GM21619 (cell line): ENCODE results near the gene ELP5.
A peak's percentile ranks its signal among the peaks of the same experiment; 100 is the strongest.

Source experiments
- ATAC-seq: cut with Tn5 transposase; IDR thresholded peaks from one replicate; pipeline ENCODE4 v1.9.1; 2021; ENCODE audit not compliant: unreplicated experiment

ELP5 gene

DNA sequence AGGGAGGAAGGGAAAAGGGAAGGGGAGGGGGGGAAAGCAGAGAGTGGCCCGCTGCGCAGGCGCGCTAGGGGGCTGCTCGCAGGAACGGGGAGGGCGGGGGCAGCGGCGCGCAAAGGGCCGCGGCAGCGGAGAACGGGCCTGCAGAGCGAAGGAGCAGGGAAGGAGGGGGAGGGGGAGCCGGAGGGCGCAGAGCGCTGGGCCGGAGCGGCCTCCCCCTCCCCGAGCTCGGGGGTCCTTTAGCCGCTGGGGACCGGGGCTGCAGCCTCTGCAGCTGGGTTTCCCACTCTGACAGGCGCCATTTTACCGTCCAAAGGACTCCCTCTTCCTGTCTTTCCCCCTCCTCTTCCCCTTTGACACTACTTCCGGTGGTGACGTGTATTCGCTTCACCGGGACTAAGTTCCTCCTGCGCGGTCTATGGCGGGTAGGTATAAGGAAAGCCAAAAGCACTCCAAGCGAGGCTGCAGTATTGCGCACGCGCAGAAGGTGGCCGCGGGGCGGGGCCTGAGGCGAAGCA lies 297 bp upstream of the ELP5 start, which contains the start of gene CTDNEP1:
Gene CTDNEP1, minus strand, starts transcription at position 74 of the 515 bp plus-strand sequence. CDS start 438 bp downstream, outside the sequence.
- ATAC-seq = peak; percentile 86

DNA sequence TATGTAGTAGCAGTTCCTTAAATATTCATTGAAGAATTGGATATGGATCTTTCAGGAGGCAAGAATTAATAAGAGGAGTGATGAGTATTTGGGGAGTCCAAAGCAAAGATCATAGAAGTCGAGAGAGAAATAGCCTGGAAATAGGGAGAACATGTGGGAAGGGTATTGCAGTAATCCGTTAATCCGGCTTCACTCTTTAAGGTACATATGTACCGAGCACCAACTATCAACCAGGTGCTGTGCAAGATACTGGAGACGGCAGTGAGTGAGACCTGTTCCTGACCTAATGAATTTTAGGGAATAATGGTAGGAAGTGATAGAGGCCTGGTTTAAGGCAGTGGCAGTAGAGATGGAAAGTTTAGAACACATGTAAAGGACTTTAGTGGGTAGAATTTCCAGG lies 1.1 kb downstream of the ELP5 start:
- ATAC-seq = no peak

DNA sequence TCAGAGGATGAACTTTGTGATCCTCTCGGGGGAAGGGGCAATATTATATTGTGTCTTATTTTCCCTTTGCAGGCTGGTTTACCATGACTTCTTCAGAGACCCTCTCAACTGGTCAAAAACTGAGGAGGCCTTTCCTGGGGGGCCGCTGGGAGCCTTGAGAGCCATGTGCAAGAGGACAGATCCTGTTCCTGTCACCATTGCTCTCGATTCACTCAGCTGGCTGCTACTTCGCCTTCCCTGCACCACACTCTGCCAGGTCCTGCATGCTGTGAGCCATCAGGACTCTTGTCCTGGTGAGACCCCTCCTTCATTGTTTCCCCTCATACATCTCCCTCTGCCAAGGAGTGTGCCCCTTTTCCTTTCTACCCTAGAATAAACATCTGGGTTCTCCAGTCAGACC lies 2.5 kb downstream of the ELP5 start:
- no peak for ATAC-seq

DNA sequence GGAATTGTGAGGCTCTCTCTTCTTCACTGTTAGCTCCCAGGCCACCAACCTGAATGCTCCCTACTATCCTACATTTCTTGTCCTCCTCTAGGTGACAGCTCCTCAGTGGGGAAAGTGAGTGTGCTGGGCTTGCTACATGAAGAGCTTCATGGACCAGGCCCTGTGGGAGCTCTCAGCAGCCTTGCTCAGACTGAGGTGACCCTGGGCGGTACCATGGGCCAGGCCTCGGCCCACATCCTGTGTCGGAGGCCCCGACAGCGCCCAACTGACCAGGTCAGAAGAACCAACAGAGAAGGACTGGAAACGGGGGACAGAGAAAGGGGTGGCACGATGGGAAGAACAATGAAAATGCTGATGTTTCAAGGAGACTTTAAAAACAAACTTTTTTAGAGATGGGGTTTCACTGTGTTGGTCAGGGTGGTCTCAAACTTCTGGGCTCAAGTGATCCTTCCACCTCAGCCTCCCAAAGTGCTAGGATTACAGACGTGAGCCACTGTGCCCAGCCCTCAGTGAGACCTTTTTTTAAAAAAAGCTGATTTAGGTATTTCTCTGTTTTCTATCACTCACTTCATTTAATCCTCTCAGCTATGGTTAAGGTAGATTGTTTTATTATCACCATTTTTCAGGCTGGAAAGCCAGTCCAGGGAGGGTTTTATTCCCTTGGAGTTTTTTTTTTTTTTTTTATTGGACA lies 4.9 kb downstream of the ELP5 start:
- no peak for ATAC-seq

DNA sequence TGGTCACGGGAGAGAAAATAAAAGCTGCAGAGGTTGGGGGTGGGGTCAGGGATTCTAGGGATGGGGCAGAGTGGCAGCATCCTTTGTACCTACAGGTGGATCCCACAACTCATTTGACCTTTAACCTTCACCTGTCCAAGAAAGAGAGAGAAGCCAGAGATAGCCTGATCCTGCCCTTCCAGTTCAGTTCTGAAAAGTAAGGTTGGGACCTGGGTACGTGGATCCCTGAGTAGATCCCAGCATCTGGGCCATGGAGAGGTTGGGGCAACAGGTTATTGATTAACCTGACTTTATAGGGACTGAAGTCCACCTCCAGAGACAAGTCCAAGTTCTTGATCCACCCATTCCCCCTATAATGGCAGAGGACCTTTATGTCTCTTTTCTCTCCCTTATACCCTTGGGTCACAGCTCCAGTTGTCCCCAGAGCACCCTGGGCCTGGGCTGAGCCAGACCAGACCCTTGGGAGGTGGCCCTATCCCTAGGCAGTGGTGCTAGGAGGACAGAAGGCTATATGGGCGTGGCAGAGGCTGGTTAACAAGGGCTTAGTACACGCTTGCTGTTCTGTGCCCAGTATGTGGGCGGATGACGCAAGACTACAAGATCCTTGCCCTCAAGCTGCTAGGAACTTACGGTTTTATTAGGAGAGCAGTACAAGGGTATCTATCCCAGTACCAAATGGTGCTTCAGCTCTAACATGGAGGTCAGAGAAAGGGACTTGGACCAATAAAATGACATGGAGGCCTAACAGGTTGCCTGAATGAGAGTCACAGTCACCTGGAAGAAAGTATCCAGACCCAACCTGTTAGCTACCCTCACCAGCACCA lies 6.9 kb downstream of the ELP5 start:
- no peak for ATAC-seq

DNA sequence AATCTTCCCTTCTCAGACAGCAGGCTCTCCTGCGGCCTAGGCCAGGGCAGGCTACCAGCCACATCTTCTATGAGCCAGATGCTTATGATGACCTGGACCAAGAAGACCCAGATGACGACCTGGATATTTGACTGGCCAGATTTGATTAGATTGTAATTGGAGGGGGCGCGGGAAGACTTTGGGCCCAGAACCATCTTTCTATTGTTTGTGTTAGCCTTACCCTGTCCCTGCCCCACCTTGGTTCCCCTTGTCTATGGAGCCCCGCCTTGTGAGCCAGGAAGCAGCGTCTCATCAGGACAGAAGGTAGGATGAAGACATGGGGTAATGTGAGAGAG lies 7.5 kb downstream of the ELP5 start:
- ATAC-seq = no peak

DNA sequence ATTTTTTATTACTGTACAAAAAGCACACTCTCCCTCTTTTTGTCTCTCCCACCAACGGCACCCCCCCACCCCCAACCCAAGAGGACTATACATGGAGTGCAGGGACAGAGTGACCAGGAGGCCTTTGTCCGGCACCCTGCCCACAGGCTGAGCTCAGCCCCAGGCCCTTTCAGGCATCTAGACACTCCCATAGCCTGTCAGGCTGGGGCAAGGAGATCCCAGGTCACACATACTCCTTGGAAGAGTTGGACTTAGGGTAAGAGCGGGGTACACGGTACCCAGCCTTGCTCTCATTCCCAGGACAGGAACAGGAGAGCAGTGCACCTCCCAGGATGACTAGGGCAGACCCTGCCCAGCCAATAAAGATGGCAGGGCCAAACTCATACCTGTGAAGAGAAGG lies 8.1 kb downstream of the ELP5 start:
- no peak for ATAC-seq

DNA sequence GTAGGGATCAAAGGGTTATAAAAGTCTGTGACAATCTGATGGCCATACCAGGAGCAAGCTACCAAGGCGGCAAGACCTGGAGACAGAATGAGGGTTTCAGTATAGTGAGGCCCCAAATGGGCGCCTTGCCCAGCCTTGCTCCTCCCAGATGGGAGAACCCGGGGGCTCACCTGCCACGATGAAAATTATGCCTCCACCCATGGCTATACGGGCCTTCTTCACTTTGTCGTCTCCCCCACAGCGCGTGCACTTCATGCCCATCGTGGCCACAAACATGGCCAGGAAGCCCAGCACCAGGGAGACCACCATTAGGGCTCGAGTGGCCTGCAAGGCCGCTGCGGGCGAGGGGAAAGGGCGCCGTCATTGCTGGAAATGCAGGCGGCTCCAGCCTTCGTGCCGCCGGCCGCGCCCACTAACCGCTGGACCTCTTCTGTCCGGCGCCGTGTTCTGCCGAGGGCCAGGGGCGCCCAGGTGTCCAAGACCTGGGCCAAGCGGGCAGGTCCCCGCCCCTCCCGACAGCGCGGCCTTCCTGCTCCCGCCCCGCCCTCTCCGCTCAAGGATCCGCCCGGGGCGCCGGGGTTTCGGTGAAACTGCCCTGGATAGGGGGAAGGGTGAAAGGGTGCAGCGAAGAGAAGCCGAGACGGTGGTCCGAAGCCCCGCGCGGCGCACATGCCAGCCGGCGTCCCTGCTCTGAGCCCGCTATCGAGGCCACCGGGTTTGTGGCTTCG lies 8.8 kb downstream of the ELP5 start:
- no peak for ATAC-seq

DNA sequence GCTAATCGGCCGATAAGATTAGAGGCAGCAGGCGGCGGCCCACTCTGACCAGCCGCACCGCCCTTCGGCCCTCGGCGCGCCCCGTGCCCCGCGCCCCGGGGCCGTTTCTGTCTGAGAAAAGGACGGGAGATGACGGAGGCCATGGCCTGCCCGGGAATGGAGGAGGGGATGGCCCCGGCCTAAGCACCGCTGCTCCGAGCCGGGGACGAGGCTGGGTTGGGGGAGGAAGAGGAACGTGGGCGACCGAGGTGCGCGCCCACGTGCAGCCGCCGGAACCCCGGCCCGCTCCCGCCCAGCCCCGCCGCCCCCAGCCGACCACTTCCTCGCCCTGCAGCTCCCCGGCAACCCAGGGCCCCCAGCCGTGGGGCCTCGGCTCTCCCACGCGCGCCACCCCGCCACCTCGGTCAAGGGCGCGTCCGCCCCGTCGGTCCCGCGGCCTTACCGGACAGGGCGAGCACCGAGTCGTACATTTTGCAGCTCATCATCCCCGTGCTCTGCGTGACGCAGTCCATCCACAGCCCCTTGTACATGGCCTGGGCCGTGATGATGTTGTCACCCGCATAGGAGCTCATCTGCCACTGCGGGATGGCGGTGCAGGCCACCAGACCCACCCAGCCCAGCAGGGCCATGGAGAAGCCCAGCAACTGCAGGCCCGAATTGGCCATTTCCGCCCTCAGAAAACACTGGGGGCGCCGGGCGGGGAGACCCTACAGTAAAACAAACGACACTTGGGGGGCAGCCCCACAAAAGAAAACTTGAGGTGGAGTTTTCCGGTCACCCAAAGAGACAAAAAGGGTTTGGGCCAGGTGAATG lies 9.6 kb downstream of the ELP5 start:
- no peak for ATAC-seq

DNA sequence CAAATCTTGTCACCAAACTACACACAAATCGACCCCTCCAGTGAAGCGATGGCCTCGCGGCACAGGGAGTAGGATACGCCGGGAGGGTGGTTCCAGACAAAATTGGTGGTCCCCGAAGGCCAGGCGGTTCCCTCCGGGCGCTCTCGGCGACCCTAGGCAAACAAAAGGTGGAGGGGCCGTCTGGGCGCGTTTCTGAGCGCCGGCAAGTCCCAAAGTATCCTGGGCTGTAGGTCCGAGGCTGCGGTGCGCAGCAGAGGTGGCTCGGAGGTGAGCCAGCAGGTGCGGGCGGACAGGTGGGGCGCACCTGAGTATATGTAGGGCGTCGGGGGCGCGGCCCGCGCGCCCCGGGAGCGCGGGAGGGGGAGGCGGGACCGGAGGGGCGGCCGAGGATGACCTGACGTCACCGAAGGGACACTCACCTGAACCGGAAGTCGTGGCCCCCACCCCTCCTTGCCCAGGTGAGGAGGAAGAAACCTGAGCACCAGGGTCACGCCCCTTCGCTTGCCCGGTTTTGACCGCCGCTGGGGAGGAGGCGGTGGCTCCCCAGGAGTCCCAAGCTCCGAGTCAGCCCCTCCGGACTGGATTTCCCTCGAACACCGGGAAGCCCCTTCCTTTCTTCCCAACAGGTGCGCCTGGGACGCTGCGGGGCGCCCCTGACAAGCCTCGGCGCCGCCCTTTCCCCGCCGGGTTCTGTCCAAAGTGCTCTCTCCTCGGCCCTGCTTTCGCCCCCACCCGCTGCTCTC lies 10.3 kb downstream of the ELP5 start, which contains the start of gene CLDN7:
Gene CLDN7, minus strand, starts transcription at position 287 of the 743 bp plus-strand sequence. CDS start 435 bp downstream, outside the sequence.
- ATAC-seq = no peak

DNA sequence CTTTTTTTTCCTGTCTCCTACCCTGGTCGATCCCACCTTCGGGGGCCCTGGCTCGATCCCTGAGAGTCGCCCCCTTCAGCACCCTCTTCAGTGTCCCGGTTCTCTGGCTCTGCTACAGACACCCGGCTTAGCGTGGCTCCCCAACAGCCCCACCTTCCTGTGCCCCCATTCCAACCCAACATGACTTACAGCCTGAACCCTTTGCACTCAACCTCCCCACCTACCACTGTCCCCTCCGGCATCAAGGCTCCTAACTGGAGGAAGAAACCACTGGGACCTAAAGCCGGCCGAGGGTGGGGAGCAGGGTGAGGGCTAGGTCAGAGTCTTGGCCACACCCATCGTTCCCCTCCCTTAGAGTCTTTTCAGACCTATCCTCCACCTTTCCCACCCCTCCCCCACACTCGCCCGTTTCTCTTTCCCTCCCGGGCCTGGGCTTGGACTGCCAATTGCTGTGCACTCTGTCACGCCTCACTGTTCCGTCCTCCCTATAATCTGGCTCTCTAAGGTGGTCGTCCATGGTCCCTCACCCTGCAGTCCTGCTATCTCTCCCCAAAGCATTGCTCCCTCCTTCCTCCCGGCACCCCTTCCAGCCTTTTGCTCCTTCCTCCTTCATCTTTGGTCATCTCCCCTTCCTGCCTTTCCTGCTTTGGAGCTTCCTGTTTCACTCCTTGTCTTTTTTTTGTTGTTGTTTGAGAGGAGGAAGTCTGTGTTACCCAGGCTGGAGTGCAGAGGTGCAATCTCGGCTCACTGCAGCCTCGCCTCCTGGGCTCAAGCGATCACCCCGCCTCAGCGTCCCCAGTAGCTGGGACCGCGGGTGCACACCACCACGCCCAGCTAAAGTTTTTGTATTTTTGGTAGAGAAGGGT lies 11.2 kb downstream of the ELP5 start:
- no peak for ATAC-seq

DNA sequence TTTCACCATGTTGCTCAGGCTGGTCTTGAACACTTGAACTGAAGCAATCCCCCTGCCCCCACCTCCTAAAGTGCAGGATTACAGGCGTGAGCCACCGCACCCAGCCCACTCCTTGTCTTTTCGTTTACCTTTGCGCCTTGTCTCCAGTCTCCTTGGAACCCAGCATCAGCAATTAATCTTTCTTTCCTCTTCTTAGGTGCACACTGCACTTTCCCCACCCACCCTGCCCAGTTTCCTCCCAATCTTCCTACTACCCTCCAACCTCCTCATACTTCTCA lies 11.7 kb downstream of the ELP5 start:
- ATAC-seq = no peak

DNA sequence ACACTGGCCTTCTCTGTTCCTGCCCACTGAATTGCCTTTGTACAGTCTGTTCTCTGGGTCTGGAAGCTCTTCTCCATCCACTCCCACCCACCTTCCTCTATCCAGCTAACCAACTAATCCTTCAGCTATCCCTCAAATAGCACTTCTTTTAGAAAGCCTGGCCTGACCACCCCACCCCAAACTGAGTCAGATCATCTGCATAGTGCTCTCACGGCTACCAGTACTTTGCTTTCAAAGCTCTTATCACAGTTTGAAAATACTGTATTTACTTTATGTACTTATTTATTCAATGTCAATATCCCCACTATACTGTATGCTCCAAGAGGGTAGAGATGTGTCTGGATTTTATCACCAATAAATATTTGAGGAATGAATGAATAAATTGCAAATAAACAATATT lies 14.8 kb downstream of the ELP5 start:
- ATAC-seq = no peak

DNA sequence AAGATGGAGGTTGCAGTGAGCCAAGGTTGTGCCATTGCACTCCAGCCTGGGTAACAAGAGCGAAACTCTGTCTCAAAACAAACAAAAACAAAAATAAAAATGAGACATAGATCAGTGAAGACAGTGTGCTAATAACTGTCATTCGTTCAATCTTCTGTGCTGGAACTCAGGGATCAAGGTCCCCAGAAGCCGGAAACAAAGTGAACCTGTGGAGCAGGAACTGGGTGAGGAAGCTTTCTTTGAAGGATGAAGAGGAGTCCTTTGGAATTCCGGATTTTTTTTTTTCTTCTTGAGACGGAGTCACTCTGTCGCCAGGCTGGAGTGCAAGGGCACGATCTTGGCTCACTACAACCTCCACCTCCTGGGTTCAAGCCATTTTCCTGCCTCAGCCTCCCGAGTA lies 27.4 kb downstream of the ELP5 start:
- ATAC-seq = no peak

DNA sequence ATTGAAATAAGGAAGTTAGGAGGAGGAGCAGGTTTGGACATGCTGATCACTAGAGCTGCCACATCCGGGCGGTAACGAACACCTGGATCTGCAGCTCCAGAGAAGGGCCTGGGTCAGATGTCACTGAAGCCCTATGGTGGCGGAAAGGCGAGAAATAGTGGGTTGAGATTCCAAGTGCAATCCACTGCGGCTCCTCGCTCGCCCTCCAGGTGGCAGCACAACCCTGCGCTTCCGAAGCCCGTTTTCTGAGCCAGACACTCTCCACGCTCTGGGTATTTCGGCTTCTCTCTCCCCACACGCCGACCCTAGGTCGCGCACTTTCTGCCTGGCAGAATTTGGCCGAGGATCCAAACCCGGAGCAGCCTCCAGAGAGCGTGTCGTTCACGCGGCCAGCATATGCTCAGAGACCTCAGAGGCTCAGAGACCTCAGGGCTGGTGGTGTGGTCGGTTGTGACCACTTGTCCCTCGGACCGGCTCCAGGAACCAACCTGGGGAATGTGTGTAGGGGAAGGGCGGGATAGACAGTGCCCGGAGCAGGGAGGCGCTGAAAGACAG lies 28.6 kb downstream of the ELP5 start:
- peak; percentile 65 for ATAC-seq

DNA sequence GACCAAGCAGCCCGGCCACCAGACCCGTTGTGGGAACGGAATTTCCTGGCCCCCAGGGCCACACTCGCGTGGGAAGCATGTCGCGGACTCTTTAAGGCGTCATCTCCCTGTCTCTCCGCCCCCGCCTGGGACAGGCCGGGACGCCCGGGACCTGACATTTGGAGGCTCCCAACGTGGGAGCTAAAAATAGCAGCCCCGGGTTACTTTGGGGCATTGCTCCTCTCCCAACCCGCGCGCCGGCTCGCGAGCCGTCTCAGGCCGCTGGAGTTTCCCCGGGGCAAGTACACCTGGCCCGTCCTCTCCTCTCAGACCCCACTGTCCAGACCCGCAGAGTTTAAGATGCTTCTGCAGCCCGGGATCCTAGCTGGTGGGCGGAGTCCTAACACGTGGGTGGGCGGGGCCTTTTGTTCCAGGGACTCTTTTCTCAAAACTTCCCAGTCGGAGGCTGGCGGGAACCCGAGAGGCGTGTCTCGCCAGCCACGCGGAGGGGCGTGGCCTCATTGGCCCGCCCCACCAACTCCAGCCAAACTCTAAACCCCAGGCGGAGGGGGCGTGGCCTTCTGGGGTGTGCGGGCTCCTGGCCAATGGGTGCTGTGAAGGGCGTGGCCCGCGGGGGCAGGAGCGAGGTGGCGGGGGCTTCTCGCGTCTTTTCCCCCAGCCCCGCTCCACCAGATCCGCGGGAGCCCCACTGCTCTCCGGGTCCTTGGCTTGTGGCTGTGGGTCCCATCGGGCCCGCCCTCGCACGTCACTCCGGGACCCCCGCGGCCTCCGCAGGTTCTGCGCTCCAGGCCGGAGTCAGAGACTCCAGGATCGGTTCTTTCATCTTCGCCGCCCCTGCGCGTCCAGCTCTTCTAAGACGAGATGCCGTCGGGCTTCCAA lies 29.3 kb downstream of the ELP5 start, which contains the start of gene SLC2A4:
Gene SLC2A4, plus strand, starts transcription at position 645 of the 879 bp plus-strand sequence. Its CDS starts 217 bp downstream, at position 862.
- ATAC-seq = no peak

DNA sequence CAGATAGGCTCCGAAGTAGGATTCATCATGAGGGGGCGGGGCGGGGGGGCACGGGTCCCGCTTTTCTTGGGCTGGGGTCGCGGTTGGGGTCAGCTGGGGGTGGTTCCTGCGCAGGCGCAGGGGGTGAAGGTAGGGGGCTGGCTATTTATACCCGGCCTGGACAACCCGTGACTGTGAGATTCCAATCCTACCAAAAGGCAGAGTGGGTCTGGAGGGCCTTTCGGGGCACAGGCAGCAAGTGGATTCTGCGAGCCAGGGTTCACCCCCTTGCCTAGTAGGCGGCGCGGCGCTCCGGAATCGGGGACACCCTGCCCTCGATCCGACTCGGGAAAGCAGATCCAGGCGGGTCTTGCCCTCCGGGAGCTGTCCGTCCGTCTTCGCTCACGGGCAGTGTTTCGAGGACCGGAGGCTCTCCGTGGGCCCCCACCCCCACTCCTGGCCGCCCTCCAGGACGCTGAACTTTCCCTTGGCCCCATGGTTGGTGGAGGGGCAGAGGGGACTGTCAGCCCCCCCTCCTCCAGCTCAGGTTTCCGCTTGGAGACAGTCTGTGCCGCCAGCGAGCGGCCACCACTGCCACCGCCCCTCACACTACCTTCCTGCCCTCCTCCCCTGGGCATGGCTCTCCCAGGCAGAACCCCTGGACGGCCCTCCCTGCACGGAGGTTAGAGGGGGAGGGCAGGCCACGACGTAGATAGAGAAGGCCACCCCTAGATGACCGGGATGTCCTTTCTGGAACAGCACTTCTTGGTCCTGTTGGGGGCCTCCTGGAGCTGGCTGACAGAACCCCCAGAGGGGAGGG lies 30.1 kb downstream of the ELP5 start:
- no peak for ATAC-seq
